ENCODE measurements around the gene CTSH.

The CTSH gene

DNA sequence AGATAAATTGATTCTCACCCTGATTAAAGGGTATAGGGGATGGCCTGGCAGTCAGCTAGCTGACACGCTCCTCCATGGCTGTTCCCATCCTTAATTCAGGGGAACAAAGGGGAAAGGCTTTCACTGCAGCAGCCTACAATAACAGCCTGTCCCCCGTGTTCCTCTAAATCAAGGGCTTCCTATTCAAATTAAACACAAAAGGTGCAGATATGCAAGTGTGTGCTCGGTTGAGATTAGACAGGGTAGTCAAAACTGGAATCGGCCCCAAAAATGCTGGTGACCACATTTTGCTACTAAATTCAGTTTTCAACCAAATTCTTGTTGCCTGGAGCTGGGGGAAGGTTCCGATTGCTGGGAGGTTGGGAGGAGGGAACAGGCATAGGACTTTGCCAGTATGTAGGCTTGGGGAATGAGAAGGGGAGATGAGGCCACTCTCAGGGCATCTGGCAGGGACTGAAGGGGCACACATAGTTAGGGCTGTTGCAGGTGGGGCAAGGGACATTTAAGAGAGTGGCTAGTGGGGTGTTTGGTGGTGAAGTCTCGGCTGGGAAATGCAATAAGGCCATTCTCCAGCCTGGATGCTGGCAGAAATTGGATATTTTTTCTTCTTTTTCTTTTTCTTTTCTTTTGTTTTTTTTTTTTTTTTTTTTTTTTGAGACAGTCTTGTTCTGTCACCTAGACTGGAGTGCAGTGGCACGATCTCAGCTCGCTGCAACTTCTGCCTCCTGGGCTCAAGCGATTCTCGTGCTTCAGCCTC is 32.9 kb upstream of the CTSH start:
- DNase-seq = no peak

DNA sequence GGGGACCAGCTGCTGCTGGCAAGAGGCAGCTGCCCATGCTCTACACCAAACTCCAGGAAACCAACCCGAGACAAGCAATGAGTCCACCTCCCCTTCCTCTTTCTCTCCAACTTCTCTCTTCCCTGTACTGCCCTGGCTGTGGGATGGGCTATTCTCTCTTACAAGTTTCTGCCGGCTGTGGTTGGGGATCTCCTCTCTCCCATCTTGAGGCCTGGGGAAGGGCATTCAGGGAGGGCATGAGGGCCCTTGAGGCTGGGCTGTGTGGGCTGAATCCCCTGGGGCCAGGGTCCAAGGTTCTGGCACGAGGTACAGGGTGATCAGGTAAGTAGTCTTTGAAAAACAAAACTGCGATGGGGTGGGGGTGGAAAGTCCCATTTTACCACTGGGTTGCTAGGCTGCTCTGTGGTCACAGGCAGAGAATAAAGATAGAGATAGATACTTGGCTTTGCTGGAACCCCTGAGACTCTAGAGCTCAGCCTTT is 32.3 kb upstream of the CTSH start:
- no peak for DNase-seq

DNA sequence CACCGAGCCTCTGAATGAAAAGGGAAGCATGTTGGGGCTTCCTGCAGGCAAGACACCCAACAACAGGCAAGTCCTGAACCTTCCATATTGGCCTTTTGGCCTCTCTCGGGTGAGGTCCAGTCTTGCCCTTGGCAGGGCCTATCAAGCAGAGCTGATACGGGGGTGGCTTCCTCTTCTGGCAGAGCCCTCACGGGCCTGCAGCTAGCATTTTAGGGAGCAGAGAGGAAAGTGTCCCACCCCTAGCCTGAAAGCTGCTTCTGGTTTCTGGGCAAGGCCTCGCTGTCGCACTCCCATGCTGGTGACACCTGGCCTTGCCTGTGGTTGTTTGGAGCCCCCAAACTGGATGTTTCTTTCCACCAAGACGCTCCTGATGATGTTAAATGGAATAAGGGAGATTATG is 31.8 kb upstream of the CTSH start:
- DNase-seq = no peak

DNA sequence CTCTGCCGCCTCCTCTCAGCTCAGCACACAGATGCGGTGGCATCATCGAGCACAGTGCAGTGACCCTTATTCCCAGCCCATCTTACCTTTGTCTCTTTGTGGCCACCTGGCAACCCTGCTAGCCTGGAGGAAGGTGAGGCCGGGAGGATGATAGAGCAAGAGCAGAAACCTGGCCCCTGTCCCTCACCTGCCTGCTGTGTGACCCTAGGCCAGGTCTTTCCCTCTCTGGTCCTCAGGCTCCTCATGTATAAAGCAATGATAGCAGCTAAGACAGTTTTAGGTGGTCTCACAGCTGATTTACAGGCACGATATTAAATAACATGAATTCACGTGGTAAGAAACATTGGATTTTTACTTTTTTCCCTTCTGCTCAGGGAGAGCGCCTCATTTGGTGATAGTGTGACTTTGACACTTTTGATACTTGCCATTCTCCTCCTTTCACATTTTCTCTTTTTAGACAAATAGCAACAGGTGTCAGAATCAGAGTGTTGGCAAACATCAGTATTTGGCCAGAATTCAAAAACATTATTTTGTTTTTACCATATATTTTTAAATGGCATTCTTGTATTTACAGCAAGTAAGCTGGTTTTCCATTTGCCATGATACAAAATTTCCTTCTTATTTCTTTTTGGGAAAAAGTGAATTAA is 29.5 kb upstream of the CTSH start:
- no peak for DNase-seq

DNA sequence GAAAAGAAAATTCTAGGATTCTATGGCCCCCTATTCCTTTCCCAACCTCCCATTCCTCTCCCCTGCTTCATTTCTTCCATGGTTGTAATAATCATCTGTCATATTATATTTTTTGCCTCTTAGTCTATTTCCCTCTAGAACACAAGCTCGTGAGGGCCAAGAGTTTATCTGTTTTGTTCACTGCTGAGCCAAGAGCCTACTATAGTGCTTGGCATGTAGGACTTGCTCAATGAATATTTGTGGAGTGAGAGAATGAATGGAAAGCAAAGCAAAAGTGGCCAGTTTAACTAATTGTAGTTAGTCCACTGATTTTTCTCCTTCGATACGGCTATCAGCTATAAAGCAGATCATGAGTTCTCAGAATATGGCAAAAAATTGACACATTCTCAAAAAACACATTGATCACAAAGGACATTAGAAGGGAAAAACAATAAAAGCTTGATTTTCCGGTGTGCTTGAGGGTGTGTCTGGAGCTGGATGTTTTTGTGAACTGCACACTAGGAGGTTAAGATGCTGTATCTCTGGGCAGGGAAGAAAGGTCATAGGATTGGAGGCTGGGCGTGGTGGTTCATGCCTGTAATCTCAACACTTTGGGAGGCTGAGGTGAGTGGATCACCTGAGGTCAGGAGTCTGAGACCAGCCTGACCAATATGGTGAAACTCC is 25.0 kb upstream of the CTSH start:
- no peak for DNase-seq

DNA sequence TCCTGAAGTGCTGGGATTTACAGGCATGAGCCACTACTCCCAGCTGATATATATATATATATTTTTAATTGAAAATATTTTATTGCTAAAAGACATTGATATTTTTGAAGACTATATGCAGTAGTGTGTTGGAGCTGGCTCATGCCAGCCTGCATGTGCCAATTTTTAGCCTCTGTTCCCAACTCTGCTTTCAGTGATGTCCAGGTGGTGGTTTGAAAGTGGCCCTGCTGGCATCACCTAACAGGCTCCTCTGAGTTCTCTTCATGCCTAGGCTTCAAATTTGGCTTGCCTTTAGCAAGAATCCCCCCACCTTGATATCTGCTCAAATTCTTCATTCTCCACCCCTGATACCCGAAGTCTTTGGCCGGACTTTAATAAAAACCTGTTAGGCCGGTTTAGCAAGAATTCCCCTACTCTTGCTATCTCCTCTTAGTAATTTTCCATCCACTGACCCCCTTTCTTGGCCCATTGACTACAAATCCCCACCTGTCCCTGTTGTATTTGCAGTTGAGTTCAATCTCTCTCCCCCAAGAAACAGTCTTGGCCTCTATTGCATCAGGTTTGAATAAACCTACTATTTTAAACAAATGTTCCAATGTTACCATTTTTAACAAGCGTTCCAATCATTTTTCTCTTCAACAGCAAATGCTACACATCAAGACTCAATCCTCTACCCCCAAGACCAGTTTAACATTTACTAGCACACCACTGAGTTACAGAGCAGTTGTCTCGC is 23.9 kb upstream of the CTSH start:
- DNase-seq = peak in 1 of 3 experiments; percentile 10

DNA sequence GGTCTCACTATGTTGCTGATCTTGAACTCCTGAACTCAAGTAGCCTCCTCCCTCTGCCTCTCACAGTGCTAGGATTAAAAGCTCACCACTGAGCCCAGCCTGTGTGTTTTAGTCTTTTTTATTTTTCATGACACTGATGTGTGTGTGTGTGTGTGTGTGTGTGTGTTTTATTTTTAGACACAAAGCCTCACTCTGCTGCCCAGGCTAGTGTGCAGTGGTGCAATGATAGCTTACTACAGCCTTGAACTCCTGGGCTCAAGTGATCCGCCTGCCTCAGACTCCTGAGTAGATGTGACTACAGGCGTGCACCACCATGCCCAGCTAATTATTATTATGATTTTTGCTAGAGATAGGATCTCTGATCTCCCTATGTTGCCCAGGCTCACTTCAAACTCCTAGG is 23.3 kb upstream of the CTSH start:
- DNase-seq = no peak

DNA sequence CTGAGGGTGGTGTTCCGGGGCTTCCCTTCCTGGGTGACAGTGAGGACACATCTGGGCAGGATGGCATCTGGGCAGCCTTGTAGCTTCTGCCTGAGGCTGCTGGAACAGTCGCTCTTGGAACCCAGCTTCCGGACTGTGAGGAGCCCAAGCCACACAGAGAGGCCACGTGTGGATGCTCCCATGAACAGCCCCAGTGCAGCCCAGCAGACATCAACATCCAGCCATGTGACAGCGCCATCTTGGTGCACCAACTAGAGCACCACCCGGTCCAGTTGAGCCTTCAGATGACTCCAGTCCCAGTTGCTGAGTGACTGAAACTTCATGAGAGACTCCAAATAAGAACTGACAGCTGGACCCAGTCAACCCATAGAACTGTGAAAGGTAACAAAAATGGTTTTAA is 15.5 kb upstream of the CTSH start:
- DNase-seq = no peak

DNA sequence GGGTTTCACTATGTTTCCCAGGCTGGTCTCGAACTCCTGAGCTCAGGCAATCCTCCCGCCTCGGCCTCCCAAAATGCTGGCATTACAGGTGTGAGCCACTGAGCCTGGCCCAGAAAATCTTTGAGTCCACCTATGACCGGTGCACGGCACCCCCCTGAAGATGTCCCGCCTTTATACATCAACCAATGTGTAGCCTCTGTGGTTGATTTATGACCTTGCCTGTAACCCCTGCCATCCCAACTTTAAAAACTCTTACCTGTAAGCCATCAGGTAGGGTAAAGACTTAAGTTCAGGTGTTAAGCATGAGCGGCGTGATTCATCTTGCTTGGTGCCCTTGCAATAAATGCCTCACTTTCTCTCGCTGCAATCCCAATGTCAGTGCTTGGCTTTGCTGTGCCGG is 14.5 kb upstream of the CTSH start:
- DNase-seq = no peak

DNA sequence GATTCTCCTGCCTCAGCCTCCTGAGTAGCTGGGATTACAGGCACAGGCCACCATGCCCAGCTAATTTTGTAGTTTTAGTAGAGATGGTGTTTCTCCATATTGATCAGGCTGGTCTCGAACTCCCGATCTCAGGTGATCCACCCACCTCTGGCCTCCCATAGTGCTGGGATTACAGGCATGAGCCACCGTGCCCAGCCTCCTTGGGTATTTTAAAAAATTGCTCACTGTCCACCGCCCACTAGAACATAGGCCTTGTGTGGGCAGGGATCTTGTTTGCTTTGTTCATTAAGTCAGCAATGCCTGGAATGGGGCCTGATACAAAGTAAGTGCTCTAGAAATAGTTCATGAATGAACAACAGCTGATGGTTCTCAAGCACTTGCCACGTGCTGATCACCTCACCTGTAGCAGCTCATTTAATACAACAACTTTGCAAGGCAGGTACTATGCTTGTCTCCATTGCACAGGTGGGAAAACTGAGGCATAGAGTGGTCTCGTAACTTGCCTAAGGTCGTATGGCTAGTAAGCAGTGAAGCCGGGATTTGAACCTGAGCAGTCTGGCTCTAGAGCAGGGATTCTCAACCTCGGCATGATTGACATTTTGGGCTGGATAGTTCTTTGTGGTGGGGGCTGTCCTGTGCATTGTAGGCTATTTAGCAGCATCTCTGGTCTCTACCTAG is 12.7 kb upstream of the CTSH start:
- DNase-seq = no peak

DNA sequence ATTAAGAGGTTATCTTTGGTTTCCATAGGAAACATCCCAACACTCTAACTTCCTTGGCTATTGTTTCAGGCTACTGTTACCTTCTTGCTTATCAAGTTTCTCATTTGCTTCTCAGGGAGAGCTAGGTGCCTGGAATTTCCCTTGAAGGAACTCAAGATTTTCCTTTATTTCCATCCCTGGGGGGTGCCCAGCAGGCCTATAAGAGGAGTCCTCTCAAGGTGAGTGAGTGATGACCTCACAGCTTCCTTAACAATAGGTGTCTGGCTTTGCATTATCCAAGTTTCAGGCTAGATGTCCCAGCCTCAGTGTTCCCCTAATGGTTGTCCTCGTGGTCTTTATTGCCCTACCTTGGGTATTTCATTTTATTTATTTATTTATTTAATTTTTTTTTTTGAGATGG is 12.1 kb upstream of the CTSH start:
- DNase-seq = no peak

DNA sequence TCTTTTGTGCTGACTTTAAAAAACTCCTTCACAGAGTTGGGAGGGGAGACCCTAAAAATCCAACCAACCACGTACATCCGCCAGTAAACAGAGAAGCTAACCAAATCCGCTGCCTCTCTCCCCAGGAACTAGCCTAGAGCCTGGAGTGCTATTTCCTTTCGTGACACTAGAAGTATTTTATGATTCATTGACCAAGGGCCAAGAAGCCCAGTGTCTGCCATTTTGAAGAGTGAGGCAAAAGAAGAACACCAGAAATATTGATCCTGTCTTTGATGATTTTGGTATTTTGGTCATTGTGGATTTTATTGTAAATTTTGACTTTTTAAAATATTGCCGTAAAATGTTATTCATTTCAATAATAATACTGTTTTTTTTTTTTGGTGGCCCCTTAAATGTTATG is 10.5 kb upstream of the CTSH start:
- no peak for DNase-seq

DNA sequence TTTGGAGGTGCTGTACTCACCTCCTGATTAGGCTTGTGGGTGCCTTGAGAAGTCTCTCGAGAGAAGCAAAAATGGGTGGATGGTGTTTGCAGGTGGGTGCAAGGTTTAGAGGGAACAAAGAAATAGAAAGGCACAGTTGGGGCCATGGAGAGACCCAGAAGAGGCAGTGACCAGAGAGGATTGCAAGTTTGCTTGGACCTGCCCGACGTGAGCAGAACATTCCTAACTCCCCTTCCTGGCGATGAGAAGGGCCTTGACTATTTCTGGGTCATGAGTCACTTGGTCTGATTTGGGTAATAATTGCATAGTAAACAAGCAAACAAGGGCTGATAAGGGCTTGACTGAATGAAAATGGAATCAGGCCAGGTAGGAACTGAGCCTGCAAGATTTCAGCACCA is 7.0 kb upstream of the CTSH start:
- DNase-seq = peak in 2 of 3 experiments; percentile 19 to 45

DNA sequence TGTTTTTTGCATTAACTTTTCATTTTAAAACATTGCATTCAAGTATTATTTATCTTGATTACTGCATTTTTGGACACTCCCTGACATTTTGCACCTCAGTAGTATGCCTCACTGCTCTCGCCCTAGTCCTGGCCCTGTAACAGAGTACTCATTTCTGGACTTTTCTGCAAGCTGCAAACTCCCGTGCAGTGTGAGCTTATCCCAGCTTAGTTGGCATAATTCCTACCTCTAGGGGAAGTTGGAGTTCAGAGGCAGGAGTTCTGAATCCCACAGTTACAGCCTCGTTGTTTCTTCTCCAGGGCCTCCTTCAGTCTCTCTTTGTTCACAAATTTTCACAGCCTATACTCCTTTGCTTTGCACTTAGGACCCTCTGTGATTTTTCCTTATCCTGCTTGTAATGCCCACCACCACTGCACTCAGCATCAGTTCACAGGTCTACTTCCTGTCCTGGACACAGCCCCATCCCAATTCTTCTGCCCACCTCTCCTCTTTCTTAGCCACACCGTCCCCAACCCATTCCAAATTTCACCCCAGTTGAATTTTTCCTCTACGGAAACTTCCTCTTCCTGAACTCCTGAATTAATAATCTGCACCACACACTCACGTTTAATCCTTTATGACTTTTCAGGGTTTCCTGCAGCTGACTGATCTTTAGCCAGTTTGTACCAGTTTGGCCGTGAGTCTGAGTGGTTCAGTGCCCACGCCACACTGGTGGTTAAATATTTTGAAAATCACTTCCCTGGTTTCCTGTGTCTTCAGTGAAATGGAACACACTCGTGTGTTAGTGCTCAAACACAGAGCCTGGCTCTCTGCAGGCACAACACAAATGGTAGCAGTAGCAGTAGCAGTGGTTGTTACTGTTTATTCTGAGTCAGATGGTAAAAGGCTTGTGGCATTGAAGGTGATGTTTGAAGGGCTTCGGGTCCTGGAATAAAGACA is 6.3 kb upstream of the CTSH start:
- DNase-seq = no peak

DNA sequence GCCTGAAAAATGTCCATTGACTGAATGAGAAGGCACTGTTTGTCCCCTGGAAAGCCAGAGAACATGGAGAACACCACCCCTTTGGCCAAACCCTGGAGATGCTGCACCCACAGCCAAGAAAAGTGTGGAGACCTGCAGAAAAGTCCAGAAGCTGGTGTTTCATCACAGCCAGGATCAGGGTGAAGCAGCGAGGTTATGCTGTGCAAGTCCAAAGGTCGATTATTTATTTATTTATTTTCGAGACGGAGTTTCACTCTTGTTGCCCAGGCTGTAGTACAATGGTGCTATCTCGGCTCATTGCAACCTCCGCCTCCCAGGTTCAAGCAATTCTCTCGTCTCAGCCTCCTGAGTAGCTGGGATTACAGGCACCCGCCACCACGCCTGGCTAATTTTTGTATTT is 5.5 kb upstream of the CTSH start:
- no peak for DNase-seq

DNA sequence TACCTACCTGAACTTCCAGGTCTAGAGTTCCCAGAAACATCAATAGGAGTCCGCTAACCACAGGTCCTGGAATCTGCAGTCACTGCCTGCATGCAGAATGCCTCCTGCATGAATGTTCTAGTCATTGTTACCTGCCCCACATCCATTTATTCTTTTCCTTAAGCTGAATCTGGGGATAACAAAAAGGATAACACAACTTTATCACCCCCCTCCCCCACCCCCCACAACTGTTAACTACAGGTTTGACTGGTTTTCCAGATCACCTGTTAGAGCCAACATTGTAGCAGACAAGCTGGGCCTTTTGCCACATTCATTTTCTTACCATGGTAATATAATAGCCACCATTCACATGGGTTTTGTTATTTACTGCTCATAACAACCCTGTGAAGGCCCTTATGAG is 4.6 kb upstream of the CTSH start:
- DNase-seq = peak in 1 of 3 experiments; percentile 23

DNA sequence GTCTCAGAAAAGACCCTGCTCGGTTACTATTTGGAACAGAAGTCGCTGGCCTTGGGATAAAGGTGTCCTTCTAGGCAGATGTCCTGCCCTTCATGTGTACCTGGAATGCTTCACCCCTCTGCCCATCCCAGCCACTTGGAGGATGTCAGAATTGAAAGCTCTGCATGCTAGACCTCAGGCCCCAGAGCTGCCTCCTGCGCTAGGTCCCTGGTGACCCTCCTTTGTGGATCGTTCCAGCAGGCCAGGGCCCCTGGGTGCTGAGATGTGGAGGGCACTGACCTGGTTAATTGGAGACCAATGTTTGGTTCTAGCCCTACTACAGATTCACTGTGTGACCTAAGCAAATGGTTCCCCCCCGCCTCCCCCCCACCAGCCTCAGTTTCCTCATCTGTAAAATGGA is 2.7 kb upstream of the CTSH start:
- DNase-seq = no peak

DNA sequence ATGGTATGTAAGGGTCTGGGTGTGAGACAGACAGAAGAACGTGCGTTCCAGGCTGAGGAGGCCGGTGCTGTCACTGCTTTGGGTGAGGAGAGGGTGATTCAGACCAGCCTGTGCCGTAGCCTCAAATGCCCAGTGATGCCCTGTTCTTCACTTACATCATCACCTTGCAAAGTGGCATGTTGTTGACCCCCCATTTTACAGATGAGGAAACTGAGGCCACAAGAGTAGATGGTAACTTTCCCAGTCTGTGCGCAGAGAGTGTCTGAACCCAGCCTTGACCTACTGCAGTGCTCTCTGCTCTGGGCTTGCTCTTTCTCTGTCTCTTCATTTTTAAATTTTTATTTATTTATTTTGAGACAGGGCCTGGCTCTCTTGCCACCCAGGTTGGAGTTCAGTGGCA is 1.6 kb upstream of the CTSH start:
- DNase-seq = no peak

DNA sequence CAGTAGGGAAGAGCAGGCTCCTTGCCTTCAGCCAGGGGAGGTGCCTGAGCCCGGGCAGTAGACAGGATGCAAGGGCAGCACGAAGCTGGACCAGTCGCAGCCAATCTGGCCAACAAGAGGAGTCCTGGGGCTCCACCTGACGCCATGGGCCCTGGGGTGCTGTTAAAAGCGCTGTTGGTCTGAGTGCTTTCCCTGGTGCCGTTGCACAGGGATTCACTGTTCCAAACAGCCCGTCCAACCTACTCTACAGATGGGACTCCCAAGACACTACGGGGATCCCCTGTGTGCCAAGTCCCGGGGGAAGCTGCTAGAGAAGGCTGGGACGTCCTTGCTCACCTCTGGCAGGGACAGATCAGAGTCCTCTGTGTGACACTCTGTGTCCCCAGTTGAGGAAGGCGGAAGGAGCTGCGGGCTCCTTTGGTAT is 632 bp downstream of the CTSH start:
- DNase-seq = no peak

DNA sequence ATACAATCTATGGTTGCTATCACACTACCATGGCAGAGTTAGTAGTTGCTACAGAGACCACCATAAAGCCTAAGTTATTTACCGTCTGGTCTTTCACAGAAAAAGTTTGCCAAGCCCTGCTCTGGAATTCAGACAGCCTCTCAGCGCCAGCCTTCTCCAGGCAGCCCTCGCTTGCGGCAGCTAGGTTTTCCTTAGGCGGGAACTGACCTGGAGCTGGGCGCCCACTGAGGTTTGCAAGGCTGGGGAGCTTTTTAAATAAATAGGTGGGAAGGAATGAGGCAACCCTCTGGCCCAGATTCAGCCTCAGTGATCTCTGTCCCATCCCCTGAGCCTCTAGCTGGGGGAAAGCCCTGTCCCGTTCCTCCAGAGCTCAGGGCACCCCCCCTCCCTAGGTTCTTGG is 1.2 kb downstream of the CTSH start:
- DNase-seq = no peak

DNA sequence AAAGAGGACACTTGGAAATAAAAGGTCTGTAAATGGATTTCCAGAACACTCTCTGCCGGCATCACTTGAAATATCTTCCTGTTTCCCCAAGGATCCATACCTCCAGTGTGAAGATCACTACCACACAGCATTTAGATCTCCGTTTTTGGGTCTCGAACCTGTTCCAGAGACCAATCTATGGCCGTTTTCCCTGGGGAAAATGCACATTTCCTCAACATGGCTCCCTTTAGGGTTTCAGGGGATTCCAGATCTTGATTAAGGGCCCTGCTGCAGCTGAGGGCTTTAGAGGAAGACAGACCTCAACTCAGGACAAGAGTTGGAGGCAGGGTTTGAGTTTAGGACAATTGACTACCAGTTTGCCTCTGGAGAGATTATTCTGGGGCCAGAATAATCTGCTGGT is 2.1 kb downstream of the CTSH start:
- DNase-seq = no peak
